ENCODE results near the gene NAB2.
"Not testable (repeated sequence)": the region's sequence is repeated elsewhere in the genome, so short reads cannot be mapped to it uniquely, and the experiment has no call there.

Gene NAB2

DNA sequence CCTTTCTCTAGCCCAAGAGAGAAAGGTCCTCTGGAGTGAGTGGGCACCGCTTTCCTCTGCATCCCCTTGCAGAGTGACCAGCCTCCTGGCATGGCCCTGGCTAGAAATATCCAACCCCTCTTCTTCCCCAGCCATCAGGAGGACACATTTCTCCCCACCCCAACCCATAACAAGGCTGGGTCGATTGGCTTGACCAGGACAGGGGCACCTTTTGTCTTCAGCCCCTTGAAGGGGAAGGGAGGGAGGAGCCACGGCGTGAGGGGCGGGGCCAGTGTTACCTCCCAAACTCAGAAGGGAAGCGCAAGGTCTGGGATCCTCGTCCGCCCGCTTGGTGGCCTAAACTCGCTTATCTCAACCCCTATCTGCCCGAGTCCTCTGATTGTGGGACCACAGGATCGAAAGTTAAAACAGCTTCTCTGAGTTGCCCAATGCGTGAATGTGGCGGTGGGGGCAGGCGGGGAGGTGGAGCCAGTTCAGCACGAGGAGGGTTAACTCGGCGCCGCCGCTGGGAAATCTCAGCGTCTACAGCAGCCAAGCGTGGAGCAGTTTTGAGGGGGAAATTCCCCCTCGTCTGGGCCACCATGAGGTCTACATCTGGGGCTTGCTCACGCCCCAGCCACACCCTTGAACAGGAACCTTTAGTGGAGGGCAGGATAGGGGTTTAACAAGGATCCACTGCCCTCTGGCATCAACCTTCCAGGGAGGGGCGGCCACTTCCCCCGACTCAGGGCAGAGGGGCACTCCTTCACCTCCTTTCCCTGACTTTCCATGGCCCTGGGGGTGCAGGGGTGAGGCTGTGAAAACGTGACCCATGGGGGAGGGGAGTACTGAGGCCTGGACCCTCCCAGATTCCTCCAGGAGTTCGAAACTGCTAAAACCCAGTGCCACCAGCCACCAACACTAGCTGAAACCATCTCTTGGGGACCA lies 21.5 kb downstream of the NAB2 start:
- no peak for DNase-seq (ENCODE audit: low read depth in 2 of 2, low spot score in 1 of 2)

DNA sequence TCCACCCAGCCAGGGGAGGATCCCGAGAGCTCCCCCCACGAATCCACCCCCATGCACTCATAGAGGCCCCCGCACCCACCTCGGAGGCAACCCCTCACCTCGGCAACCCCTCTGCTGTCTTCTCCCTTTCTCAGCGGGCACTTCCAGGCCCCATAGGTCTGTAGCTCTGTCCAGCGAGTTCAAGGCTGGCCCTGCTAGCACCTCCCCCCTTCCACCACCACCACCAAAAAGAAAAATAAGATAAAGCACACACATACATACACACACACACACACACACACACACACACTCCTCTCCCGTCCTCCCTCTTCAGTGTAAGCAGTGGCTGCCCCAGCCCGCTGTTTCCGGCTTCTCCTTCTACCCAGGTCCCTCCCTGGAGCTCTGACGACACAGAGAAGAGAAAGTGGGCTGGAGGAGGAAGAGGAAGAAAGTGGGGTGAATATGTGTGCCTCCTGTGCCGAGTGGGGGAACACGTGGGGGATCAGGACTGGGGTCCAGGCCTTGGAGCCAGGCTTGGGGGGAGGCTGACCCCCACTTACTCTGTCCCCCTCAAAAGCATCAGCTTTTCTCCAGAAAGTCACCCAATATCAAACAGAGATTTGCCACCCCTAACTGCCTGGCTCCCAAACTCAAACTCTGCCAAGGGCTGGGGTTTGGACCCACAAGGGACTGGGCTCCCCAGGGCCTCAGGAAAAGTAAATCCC lies 22.3 kb downstream of the NAB2 start, which contains the start of gene STAT6:
Gene STAT6 (minus strand): TSS at position 332 of the 704 bp plus-strand sequence. CDS start 3,084 bp downstream, outside the sequence.
- DNase-seq (ENCODE audit: low read depth in 2 of 2, low spot score in 1 of 2), result peak in 1 of 2 donors; percentile 74

DNA sequence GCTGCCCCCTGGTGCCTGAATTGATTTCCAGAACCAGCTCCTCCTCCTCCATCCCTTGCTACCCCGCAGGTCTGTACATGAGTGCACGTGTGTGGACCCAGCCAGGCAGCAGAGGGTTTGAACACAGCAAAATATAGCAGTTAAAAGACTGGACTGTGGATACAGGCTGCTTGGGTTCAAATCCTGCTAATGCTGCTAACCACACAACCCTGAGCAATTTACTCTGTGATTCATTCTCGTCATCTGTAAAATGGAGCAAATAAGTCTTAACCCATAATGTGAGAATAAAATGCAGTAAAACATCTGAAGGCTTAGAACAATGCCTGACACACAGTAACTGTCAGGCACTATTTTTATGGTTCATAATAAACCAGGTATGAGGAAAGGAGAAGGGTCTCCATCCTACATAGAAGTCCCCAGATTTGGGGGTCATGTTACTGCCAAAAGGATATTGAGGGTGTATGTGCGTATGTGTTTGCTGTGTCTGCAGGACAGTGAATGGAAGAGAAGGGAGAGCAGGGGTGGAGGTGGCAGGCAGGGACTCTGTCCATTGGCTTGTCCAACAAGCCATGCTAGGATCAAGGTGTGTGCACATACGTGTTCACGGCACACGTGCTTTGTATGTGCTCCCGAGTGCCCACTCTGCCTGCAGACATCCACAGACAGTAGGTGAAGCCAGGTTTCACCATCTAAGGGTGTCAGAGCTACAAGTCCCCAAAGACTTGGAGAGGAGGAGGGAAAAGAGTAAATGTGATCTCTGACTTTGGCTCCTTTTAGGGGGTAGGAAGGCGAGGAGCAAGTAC lies 23.8 kb downstream of the NAB2 start:
- DNase-seq (ENCODE audit: low read depth in 2 of 2, low spot score in 1 of 2), result peak in 1 of 2 donors; percentile 84

DNA sequence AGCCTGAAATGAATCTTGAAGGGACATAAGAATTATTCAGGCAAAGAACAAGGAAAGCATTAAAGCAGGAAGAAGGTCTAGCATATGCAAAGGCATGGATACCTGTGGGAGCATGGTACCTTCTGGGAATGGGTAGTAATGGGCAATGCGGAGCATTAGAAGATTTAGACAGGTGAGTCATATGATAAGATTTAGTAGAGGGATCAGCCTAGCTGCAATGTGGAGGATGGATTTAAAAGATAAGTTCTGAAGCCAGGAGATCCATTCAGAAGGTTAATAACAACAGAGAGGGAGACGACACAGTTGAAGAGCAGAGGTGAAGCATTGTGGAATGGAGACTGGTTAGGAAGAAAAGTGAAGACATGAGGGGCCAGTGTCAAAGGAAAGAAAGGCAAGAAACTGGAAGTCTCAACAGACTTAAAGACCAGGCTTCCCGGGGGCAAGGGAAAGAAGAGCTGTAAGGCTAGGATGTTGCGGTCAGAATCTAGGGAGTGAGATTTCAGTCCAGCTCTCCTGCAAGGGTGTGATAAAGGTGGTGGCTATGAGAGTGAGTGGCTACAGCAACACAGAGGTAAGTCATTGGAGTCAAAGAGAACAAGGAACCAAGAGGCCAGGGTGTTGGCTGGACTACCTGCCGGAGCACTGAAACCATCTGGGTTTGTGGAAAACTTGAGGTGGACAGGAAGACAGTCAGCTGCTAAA lies 27.8 kb downstream of the NAB2 start:
- no peak for DNase-seq (ENCODE audit: low read depth in 2 of 2, low spot score in 1 of 2)

DNA sequence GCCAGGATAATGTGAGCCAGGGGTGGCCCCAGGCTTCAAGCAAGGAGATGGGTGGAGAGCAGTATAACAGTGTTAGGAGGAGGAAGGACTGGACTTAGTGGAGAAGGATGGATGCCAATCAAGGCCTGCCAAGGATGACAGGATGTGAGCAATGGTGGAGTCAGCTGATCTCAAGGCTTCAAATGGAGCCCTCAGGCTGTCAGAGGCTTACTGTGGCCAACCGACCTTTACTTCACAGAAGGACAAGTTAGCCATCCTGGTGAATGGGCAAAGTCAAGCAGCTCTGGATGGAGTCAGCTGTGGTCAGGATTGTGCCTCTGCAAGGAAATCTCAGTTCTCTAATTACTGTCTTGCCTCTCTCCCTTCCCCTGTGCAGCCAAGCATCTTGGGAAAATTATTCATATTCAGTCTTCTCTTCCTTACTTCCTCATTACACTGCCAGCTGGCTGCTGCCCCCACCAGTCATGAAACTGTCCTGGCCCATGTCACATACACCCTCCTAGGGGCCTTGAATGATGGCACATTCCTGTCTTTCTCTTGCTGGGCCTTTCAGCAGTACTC lies 29.9 kb downstream of the NAB2 start:
- no peak for DNase-seq (ENCODE audit: low read depth in 2 of 2, low spot score in 1 of 2)

DNA sequence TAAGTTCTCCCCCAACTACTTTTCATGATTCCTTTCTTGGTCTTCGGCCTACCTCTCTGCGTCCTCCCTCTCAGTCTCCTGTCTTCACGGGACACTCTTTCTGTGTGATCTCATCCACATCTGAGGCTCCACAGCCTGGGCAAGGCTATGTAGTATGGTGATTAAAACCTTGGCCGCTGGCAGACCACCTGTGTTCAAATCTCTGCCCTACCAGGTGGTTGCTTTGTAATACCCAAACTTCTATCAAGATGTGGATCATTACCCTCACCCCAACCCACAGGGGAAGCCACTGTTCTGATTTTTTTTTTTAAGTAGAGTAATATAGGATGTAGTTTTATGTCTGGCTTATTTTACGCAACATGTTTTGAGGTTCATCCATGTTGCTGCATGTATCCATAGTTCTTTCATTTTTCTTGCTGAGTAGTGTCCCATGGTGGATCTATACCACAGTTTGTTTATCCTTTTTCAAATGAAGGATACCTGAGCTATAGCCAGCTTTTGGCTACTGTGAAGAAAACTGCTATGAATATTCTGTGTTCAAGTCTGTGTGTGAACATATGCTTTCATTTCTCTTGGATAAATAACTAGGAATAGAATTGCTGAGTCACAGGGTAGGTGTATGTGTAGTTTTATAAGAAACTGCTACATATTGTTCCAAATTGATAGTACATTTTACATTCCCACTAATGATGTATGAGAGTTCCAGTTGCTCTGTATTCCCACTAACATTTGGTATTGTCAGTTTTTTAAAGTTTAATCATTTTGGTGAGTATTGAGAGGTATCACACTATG lies 30.6 kb downstream of the NAB2 start:
- DNase-seq (ENCODE audit: low read depth in 2 of 2, low spot score in 1 of 2), result no peak

DNA sequence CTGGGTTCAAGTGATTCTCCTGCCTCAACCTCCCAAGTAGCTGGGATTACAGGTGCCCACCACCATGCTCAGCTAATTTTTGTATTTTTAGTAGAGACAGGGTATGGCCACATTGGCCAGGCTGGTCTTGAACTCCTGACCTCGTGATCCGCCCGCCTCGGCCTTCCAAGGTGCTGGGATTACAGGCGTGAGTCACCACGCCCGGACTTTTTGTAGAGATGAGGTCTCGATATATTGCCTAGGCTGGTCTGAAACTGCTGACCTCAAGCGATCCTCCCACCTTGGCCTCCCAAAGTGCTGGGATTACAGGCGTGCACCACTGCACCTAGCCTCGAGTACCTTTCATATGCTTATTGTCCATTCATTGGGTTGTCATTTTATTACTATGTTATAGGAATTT lies 31.8 kb downstream of the NAB2 start:
- not testable (repeated sequence) for DNase-seq (ENCODE audit: low read depth in 2 of 2, low spot score in 1 of 2)

DNA sequence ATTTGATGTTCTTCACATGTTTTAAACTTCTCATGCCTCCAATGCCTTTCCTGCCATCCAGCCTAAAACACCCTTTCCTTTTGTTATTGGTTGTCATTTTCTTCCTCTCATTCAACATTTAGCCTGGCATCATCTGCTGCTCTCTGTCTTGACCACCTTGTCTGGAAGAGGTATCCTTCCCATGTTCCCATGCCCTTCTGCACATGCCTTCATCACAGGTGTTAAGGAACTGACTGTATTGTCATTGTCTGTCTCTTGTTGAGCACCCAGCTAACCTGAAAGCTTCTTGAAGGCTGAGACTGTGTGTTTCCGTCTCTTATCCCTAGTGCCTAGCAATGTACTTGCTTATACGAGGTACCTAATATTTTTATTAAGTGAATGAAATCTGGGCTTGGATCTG lies 34.9 kb downstream of the NAB2 start:
- no peak for DNase-seq (ENCODE audit: low read depth in 2 of 2, low spot score in 1 of 2)

DNA sequence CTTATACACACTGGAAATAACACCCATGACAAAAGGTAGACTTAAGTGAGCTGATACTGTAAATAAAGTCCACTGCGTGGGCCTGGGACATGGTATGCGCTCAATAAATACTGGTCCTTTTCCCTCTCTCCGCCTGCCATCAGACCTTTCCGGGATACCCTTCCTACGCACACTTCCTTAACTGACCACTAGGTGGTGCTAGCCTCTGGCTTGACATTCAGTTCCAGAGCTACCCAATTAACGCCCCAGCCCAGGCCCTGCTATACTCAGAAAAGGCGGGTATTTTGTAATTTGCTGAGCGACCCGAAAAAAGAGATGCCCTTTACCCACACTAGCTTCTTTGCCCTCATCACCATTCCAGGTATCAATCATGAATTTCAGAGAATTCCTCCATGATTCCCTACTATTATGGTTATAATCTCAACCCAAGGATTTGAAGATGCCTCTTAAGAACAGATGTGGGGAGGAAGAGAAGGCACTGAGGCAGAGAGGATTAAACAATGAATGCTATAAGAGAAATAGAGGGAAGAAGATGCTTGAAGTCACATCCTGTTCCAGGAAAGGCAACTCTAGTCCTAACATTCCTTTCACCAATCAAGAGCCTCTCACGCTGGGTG lies 35.5 kb downstream of the NAB2 start:
- DNase-seq (ENCODE audit: low read depth in 2 of 2, low spot score in 1 of 2), result peak; percentile 53 to 61

DNA sequence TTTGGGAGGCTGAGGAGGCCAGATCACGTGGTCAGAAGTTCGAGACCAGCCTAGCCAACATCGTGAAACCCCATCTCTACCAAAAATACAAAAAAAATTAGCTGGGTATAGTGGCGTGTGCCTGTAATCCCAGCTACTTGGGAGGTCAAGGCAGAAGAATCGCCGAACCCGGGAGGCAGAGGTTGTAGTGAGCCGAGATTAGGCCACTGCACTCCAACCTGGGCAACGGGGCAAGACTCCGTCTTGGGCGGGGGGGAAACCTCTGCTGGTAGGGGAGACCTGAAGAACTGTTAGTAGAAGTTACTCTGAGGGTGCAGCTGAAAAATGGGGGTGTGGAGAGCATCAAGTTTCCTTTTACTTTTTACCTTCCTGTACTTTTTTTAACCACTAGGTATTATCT lies 37.1 kb downstream of the NAB2 start:
- no peak for DNase-seq (ENCODE audit: low read depth in 2 of 2, low spot score in 1 of 2)

DNA sequence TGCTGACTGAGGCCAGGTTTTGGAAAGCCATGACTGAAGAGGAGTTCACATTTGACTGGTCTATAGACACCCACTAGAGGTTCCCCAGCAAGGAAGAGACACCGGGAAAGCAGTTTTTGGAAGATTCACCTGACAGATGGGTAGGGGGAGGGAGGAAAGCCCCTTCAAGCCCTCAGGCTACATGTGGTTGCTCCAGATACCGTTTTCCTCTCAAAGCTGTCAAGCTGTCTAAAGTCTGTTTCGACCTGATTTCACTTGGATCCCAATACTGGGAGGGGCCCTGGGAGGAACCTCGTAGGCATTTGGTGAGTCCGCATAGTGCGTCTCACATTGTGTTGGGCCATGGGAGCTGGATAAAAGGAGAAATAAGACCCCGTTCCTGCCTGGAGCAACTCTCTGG lies 37.6 kb downstream of the NAB2 start:
- DNase-seq (ENCODE audit: low read depth in 2 of 2, low spot score in 1 of 2), result no peak

DNA sequence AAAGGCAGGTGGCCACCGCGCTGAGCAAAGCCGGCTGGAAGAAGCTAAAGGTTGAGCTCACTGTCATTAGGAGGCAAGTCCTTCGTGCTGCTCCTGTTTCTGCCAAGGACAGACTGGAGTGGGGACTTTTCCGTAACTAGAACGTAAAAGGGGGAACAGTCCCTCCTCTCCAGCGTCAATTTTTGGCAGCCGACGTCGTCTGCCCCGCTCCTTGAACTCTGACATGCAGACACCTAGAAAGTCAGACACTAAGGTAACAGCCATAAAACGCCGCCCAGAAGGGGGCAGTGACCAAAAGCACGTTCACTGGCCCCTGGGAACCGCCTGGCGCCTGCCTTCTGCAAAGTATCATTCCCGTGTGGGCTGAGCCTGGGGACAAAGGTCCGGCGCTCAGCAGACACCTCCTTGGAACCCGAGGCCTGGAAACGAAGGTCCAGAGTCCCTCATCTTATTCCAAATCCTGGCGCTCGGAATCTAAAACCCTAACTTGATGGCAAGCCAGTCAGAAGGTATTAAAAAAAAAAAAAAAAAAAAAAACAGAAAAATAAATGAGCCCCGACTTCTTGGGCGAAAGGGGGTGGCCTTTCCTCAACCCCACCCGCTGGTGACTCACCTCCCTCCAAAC lies 38.3 kb downstream of the NAB2 start:
- peak in 1 of 2 donors; percentile 29 for DNase-seq (ENCODE audit: low read depth in 2 of 2, low spot score in 1 of 2)

DNA sequence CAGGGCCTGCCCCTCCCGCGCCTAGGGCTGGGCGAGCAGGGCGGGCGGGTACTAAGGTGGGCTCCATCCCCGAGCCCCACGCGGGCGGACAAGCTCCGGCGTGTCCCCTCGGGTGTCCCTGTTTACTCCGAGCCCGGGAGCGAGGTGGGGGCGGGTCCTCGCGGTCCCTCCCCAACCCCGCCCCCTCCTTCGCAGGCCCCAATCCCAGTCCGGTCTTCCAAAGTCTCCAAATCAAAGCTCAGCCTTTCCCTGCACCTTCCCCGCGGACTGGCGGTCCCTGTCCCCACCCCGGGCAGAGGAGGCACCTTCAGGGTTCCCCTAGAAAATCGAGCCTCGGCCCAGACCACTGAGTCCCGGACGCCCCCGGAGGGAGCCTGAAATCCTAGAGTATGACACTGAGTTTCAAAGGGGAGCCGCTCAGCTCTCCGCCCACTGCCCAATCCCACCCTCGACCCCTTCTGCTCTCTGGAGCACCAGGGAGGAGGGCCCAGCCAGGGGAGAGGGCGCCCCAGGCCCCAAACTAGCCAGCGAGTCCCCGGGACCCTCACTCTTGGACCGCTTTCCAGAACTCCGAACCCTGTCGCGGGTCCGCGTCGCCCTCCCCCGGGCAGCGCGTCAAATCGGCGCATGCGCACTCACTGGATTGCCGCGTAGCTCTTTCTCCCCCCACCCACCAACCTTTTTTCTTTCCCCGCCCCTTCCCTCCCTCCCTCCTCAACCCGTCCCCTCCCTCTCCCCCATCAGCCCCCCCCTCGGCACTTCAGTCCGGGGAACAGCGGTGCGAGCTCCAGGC lies 39.0 kb downstream of the NAB2 start, which contains the start of gene LRP1:
Gene LRP1 (plus strand): TSS at position 758 of the 793 bp plus-strand sequence. CDS start 482 bp downstream, outside the sequence.
- peak; percentile 50 to 57 for DNase-seq (ENCODE audit: low read depth in 2 of 2, low spot score in 1 of 2)

DNA sequence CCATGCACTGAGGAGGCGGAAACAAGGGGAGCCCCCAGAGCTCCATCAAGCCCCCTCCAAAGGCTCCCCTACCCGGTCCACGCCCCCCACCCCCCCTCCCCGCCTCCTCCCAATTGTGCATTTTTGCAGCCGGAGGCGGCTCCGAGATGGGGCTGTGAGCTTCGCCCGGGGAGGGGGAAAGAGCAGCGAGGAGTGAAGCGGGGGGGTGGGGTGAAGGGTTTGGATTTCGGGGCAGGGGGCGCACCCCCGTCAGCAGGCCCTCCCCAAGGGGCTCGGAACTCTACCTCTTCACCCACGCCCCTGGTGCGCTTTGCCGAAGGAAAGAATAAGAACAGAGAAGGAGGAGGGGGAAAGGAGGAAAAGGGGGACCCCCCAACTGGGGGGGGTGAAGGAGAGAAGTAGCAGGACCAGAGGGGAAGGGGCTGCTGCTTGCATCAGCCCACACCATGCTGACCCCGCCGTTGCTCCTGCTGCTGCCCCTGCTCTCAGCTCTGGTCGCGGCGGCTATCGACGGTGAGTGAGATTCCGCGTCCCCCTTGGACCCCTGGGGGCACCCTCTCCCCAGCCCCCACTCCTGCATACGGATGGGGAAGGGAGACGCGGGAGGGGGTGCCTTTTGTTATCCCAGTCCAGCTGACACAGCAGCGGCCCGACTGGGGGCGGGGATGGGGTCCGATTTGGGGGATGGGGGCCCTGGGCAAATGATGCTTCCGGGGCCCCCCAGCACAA lies 39.8 kb downstream of the NAB2 start:
- DNase-seq (ENCODE audit: low read depth in 2 of 2, low spot score in 1 of 2), result no peak

DNA sequence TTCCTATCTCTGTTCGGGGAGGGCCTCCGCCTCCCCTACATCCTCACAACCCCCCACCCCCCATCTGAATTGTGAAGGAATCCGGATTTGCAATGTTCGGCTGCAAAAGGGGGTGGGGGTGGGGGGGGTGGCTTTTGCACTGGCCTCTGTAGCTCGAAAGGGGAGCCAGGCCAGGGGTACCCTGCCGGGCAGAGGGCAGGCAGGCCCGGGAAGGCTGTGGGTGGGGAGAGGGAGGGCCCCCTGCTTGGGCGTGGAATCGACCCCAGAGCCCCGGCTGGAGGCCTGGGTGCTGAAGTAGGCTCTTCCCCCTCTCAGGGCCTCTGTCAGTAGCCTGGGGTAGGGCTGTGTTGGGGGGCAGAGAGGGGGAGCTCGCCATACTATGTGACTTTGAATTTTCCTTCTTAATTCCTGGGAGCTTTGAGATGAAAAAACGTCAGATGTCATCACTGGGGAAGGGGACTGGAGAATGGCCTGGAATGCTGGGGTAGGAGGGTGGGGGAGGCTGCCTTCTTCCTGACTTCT lies 40.5 kb downstream of the NAB2 start:
- no peak for DNase-seq (ENCODE audit: low read depth in 2 of 2, low spot score in 1 of 2)

DNA sequence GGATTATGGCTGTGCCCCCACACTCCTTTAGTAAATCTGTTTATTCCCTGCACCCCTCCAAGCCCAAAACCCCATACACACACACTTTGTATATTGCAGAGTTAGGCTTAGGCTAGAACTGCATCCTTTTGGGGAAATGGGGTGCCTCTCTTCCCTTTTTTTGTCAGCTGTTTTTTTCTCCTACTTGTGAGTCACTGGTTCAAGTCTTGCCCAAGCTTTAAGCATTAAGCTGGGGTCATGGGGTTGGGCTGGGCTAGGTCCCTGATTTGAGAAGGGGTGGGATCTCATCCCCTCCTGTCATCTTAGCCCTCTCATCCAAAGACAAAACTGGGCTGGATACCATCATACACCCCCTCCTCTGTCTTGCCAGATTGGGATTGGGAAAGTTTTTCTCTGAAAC lies 41.0 kb downstream of the NAB2 start:
- DNase-seq (ENCODE audit: low read depth in 2 of 2, low spot score in 1 of 2), result no peak

DNA sequence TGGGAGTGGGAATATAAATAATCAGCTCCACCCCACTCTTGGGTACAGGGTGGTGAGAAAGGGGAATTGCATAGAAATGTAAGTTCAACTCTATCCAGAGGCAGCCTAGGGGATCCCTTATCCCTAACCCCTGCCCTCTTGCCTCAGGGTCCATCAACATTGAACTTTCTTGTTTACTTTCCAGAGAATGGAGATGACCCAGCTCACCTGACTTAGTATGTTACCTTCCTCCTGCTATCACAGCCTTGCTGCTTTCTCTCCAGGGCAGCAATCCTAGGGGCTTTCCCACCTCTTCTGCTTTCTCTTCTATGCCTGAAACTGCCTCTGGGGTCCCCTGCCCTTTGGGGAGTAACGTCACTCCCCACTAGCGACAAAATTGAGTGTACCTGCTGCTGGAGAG lies 42.0 kb downstream of the NAB2 start:
- DNase-seq (ENCODE audit: low read depth in 2 of 2, low spot score in 1 of 2), result no peak
